H1 (cell line): Measurements from ENCODE around the gene GNAI2. TPM values are rescaled to one million over a fixed set of nuclear protein-coding genes. Genes with fewer than 3 reads are reported as not detected.

Source experiments
- CTCF ChIA-PET: fragments of 300-600 bp; sonication (Branson Sonifier 250); formaldehyde crosslinking; loops from one replicate; lab custom pipeline; 2021; ENCODE audit not compliant: partially characterized antibody; lab: Charles Lee
- POLR2A ChIA-PET: fragments of 300-600 bp; sonication (Branson Sonifier 250); formaldehyde crosslinking; loops from one replicate; lab custom pipeline; 2021; ENCODE audit warnings: inconsistent platforms; ENCODE audit not compliant: partially characterized antibody; lab: Charles Lee
- DNase-seq, 2 experiments: peaks; one replicate each; pipeline versions ENCODE4 v3.0.0 to v3.0.0-alpha.2; 2010 to 2022; ENCODE audit warnings: low spot score in 2 of 2, low read depth in 1 of 2, mixed read lengths in 1 of 2
- FAIRE-seq: peaks from 2 replicates; lab custom pipeline; 2011; peaks lifted over from hg19 to GRCh38; lab: Jason Lieb, UNC
- H2AFZ ChIP-seq: 2 replicates; pipeline ENCODE4 v1.8.1; 2012; ENCODE audit warnings: low read length, inconsistent platforms
- H2AK5ac ChIP-seq: 2 replicates; pipeline ENCODE4 v1.6.1; 2013; ENCODE audit warnings: low read depth, low read length
- H2BK120ac ChIP-seq: replicated peaks from 2 replicates; pipeline ENCODE3; 2013; ENCODE audit warnings: low read depth, low read length, inconsistent platforms
- H2BK12ac ChIP-seq: 2 replicates; pipeline ENCODE4 v1.6.1; 2013; ENCODE audit warnings: low read depth, low read length
- H2BK15ac ChIP-seq: 2 replicates; pipeline ENCODE4 v1.6.1; 2013; ENCODE audit warnings: low read length
- H2BK20ac ChIP-seq: 2 replicates; pipeline ENCODE4 v1.6.1; 2013; ENCODE audit warnings: low read length
- H2BK5ac ChIP-seq: 2 replicates; pipeline ENCODE4 v1.6.1; 2013; ENCODE audit warnings: low read depth, low read length
- H3K14ac ChIP-seq: 2 replicates; pipeline ENCODE4 v1.6.1; 2013; ENCODE audit warnings: inconsistent platforms; ENCODE audit not compliant: insufficient read length
- H3K18ac ChIP-seq: 2 replicates; pipeline ENCODE4 v1.6.1; 2013; ENCODE audit warnings: low read length; ENCODE audit errors: extremely low read depth
- H3K23ac ChIP-seq: 2 replicates; pipeline ENCODE4 v1.6.1; 2013; ENCODE audit warnings: inconsistent platforms; ENCODE audit not compliant: insufficient read length
- H3K23me2 ChIP-seq: 2 replicates; pipeline ENCODE4 v1.6.1; 2013; ENCODE audit warnings: low read depth, low read length
- H3K27ac ChIP-seq: 2 replicates; pipeline ENCODE4 v1.6.1; 2011; ENCODE audit warnings: low read depth, low read length, inconsistent platforms
- H3K27me3 ChIP-seq, 4 experiments: replicated peaks in 1 of 4; 1 replicate in 1 of 4; 2 replicates in 3 of 4; pipeline versions ENCODE4 v1.6.1 to v1.8.1; 2011 to 2013; ENCODE audit warnings: low read length in 3 of 4, mild to moderate bottlenecking in 3 of 4, inconsistent platforms in 2 of 4, mixed read lengths in 2 of 4, moderate library complexity in 1 of 4; ENCODE audit not compliant: control insufficient read depth in 3 of 4, insufficient read depth in 3 of 4; ENCODE audit errors: extremely low read depth in 1 of 4
- H3K36me3 ChIP-seq, 4 experiments: 2 replicates each; pipeline versions ENCODE4 v1.6.1 to v1.8.1; 2011 to 2013; ENCODE audit warnings: mild to moderate bottlenecking in 4 of 4, low read length in 3 of 4, moderate library complexity in 2 of 4, control low read depth in 1 of 4, inconsistent platforms in 1 of 4; ENCODE audit not compliant: insufficient read depth in 4 of 4, control insufficient read depth in 2 of 4
- H3K4ac ChIP-seq: replicated peaks from 2 replicates; pipeline ENCODE3; 2013; ENCODE audit warnings: low read length, low read depth, mixed read lengths, inconsistent platforms; ENCODE audit not compliant: insufficient read length
- H3K4me1 ChIP-seq, 4 experiments: replicated peaks in 1 of 4; 1 replicate in 1 of 4; 2 replicates in 3 of 4; pipeline versions ENCODE4 v1.6.1 to v1.8.1; 2011 to 2013; ENCODE audit warnings: low read length in 3 of 4, inconsistent platforms in 2 of 4, mixed read lengths in 1 of 4; ENCODE audit not compliant: insufficient read depth in 4 of 4, control insufficient read depth in 3 of 4
- H3K4me2 ChIP-seq, 2 experiments: 2 replicates each; pipeline versions ENCODE4 v1.6.1 to v1.8.1; 2011 to 2013; ENCODE audit warnings: low read depth in 2 of 2, low read length in 2 of 2, control low read depth in 1 of 2, inconsistent platforms in 1 of 2, mild to moderate bottlenecking in 1 of 2; ENCODE audit not compliant: insufficient read depth in 1 of 2
- H3K4me3 ChIP-seq, 4 experiments: fragments of 200-600, 300-600 bp in 1 of 4; sonication (generic), shearing (Covaris generic), sonication (Bioruptor Twin) in 1 of 4; 2 replicates each; pipeline versions ENCODE4 v1.5.1 to v1.8.1; 2011 to 2016; ENCODE audit warnings: low read length in 4 of 4, low read depth in 3 of 4, control low read depth in 2 of 4, inconsistent platforms in 2 of 4, mild to moderate bottlenecking in 2 of 4, mixed read lengths in 1 of 4, moderate library complexity in 1 of 4; ENCODE audit not compliant: insufficient read depth in 2 of 4; ENCODE audit errors: extremely low read depth in 1 of 4
- H3K56ac ChIP-seq: replicated peaks from 2 replicates; pipeline ENCODE3; 2013; ENCODE audit warnings: low read depth, mild to moderate bottlenecking, mixed read lengths, low read length, inconsistent platforms; ENCODE audit not compliant: insufficient read length
- H3K79me1 ChIP-seq: 2 replicates; pipeline ENCODE4 v1.6.1; 2013; ENCODE audit warnings: low read depth, low read length, control low read depth
- H3K79me2 ChIP-seq, 2 experiments: 2 replicates each; pipeline versions ENCODE4 v1.6.1 to v1.8.1; 2012 to 2013; ENCODE audit warnings: low read length in 2 of 2, mild to moderate bottlenecking in 2 of 2, inconsistent platforms in 1 of 2; ENCODE audit not compliant: insufficient read depth in 2 of 2, control insufficient read depth in 1 of 2
- H3K9ac ChIP-seq, 4 experiments: replicated peaks in 1 of 4; 1 replicate in 1 of 4; 2 replicates in 3 of 4; pipeline versions ENCODE4 v1.6.1 to v1.8.1; 2011 to 2013; ENCODE audit warnings: low read depth in 3 of 4, low read length in 3 of 4, control low read depth in 2 of 4, mild to moderate bottlenecking in 2 of 4, moderate library complexity in 2 of 4, inconsistent platforms in 1 of 4; ENCODE audit errors: extremely low read depth in 1 of 4
- H3K9me3 ChIP-seq, 2 experiments: 2 replicates each; pipeline versions ENCODE4 v1.6.1 to v1.8.1; 2012 to 2013; ENCODE audit warnings: mild to moderate bottlenecking in 2 of 2, moderate library complexity in 2 of 2, control low read depth in 1 of 2, inconsistent platforms in 1 of 2, low read depth in 1 of 2, low read length in 1 of 2, mixed read lengths in 1 of 2; ENCODE audit not compliant: insufficient read depth in 2 of 2
- H4K20me1 ChIP-seq, 2 experiments: replicated peaks in 1 of 2; 2 replicates each; pipeline versions ENCODE3 to v1.8.1; 2011 to 2013; ENCODE audit warnings: inconsistent platforms in 2 of 2, low read length in 2 of 2, mild to moderate bottlenecking in 1 of 2; ENCODE audit not compliant: insufficient read depth in 2 of 2, control insufficient read depth in 1 of 2
- H4K5ac ChIP-seq: 2 replicates; pipeline ENCODE4 v1.6.1; 2013; ENCODE audit warnings: low read length, low read depth, mixed read lengths, inconsistent platforms; ENCODE audit not compliant: insufficient read length
- H4K8ac ChIP-seq: 2 replicates; pipeline ENCODE4 v1.8.0; 2013; ENCODE audit warnings: mild to moderate bottlenecking, moderate library complexity, low read length, inconsistent platforms; ENCODE audit not compliant: insufficient read depth; ENCODE audit errors: extremely low read depth
- H4K91ac ChIP-seq: replicated peaks from 2 replicates; pipeline ENCODE3; 2013; ENCODE audit warnings: low read length, mixed read lengths, inconsistent platforms; ENCODE audit not compliant: insufficient read length
- CEBPB ChIP-seq: IDR thresholded peaks from 2 replicates; pipeline ENCODE4 v1.6.1; 2012; ENCODE audit warnings: low read depth, low read length
- CHD1 ChIP-seq: IDR thresholded peaks from 2 replicates; pipeline ENCODE4 v1.6.1; 2012; ENCODE audit warnings: low read depth, low read length, improper control_type of control experiment
- CREB1 ChIP-seq: IDR thresholded peaks from 2 replicates; pipeline ENCODE4 v1.6.1; 2012; ENCODE audit warnings: inconsistent platforms
- CTBP2 ChIP-seq: IDR thresholded peaks from 2 replicates; pipeline ENCODE4 v1.7.0; 2011; ENCODE audit warnings: borderline replicate concordance, mild to moderate bottlenecking, moderate library complexity, mixed read lengths, low read length; ENCODE audit not compliant: insufficient read depth, insufficient read length
- EP300 ChIP-seq, 2 experiments: IDR thresholded peaks; 1 replicate in 1 of 2; 2 replicates in 1 of 2; pipeline ENCODE4 v1.6.1; 2011 to 2012; ENCODE audit warnings: low read depth in 2 of 2, low read length in 2 of 2, mild to moderate bottlenecking in 2 of 2, borderline replicate concordance in 1 of 2, inconsistent platforms in 1 of 2, moderate library complexity in 1 of 2
- MAX ChIP-seq: IDR thresholded peaks from 2 replicates; pipeline ENCODE4 v1.6.1; 2012; ENCODE audit warnings: inconsistent platforms
- NRF1 ChIP-seq: IDR thresholded peaks from 2 replicates; pipeline ENCODE4 v1.6.1; 2011; ENCODE audit warnings: mild to moderate bottlenecking, low read depth, low read length, improper control_type of control experiment
- SP1 ChIP-seq: IDR thresholded peaks from 2 replicates; pipeline ENCODE4 v1.6.1; 2011; ENCODE audit warnings: low read depth, low read length
- ZNF274 ChIP-seq: IDR thresholded peaks from 2 replicates; pipeline ENCODE4 v1.7.0; 2012; ENCODE audit warnings: low read length, borderline replicate concordance; ENCODE audit errors: extremely low read depth
- WGBS, 2 experiments: shearing (Covaris generic) in 1 of 2; methylation state at CpG; one replicate each; pipeline versions ENCODE4 v1.1.6 to v1.1.7; 2013 to 2015; ENCODE audit warnings: low lambda C conversion rate in 2 of 2, mixed read lengths in 2 of 2, inconsistent platforms in 1 of 2, low coverage in 1 of 2, missing lambda C conversion rate in 1 of 2; ENCODE audit not compliant: insufficient replicate concordance in 2 of 2, insufficient coverage in 1 of 2, insufficient read length in 1 of 2; ENCODE audit errors: extremely low coverage in 1 of 2, missing lambda C conversion rate in 1 of 2; 5-methylcytosine and 5-hydroxymethylcytosine counted together
- polyA plus RNA-seq, 7 experiments: library from polyadenylated mRNA; depleted of rRNA in 3 of 7; stranded (reverse) in 5 of 7; unstranded in 2 of 7; fragments of >200 nt in 5 of 7; fragments of 200-250 nt in 2 of 7; gene quantifications; 1 replicate in 5 of 7; 2 replicates in 1 of 7; 4 replicates in 1 of 7; pipeline versions ENCODE4 v1.2.1 to v1.2.3, GENCODE V29; 2011 to 2013; ENCODE audit warnings: missing spikeins in 2 of 7, mixed read lengths in 2 of 7
- total RNA-seq: library from RNA; stranded (reverse); fragmentation: NEBNext Ultra II Directional; extraction: Animal tissue kit (Norgen Biotek cat#: 25700); gene quantifications from 2 replicates; pipeline ENCODE4 v1.2.1, GENCODE V29; 2021
- TF ChIP-seq, protein P1 (sequence below), 3 experiments: IDR thresholded peaks; 1 replicate in 2 of 3; 2 replicates in 1 of 3; pipeline versions ENCODE4 v1.5.1 to v1.6.1; 2011; ENCODE audit warnings: low read length in 3 of 3, mild to moderate bottlenecking in 3 of 3, inconsistent platforms in 2 of 3, low read depth in 1 of 3, moderate library complexity in 1 of 3; ENCODE audit not compliant: insufficient read depth in 1 of 3; ENCODE audit errors: control extremely low read depth in 1 of 3

Gene GNAI2
- total and polyA plus RNA-seq, 2 of the 8 experiments (the other 6 are each of a cell fraction or from before 2014, with no cell fraction given): 168 to 539 TPM

DNA sequence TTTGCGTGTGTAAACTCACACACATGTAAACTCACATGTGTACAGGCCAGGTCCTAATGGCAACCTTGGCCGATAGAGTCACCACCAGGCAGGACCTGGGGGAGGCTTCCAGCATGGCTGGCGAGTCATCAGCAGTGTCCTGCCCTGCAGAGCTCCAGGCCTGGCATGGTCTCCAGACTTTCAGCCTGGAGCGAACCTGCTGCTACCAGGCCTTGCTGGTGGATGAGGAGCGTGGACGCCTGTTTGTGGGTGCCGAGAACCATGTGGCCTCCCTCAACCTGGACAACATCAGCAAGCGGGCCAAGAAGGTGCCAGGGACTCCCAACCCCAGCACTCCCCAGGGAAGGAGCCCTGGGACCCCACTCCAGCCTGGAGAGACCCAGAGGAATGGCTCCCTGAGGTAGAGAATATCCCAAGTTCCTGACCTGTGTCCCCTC, 34.0 kb downstream of the GNAI2 start:
- FAIRE-seq: no peak
- H3K9me3 ChIP-seq: no peaks in the 10 kb centered on the region
- no peak overlapping the region for H2BK120ac ChIP-seq
- no peak for DNase-seq
- CTCF ChIA-PET: interaction anchor here (0.5 to 53.5 kb wide), 8 partner anchors 12 to 1521 kb away, joined by 3 to 2149 read pairs (median 26); partner anchors contain the start of genes GNAI2, IFRD2 and SLC38A3
- no peak overlapping the region for H3K14ac ChIP-seq
- peak overlapping the region; percentile 80; the same call in 1 of the 2 replicates for H2BK12ac ChIP-seq
- H3K79me1 ChIP-seq: no peaks in the 10 kb centered on the region
- no peak overlapping the region for H3K9ac ChIP-seq
- peaks cover 0 to 45% (median 35%) of the 10 kb centered on the region in 4 experiments; a peak in 6 of 7 replicates for H3K4me1 ChIP-seq
- no peak overlapping the region for H3K23ac ChIP-seq
- peak overlapping the region; percentile 61; the same call in 1 of the 2 replicates for H2BK20ac ChIP-seq
- peak overlapping the region; percentile 39; the same call in 1 of the 2 replicates for H2BK5ac ChIP-seq
- H3K4ac ChIP-seq: peak overlapping the region; percentile 65
- H3K4me3 ChIP-seq: no peak overlapping the region
- peaks cover 0 to 1% of the 10 kb centered on the region in 2 experiments for H4K20me1 ChIP-seq
- no peaks in the 10 kb centered on the region for H3K79me2 ChIP-seq
- peak overlapping the region; percentile 2 for H2AK5ac ChIP-seq
- no peak overlapping the region for H3K56ac ChIP-seq
- peak overlapping the region; percentile 57 for H4K8ac ChIP-seq
- no peak overlapping the region for H2AFZ ChIP-seq
- H3K27ac ChIP-seq: no peak overlapping the region
- 90% methylated on average over 8 of the region's 8 CpGs; no CpG with 5 or more reads in 1 of the 2 experiments for WGBS, 2 experiments
- peaks cover 2% of the 10 kb centered on the region; the same call in 1 of the 2 replicates for H3K23me2 ChIP-seq
- H4K5ac ChIP-seq: no peak overlapping the region
- H3K27me3 ChIP-seq: peaks cover 14 to 25% (median 20%) of the 10 kb centered on the region in 4 experiments
- H3K4me2 ChIP-seq: 0 out of 4 replicates have a peak overlapping the region, but pooled peaks of 1 of the 2 experiments have one; percentile 28
- no peaks in the 10 kb centered on the region for H3K36me3 ChIP-seq
- POLR2A ChIA-PET: interaction anchor here (4.4 kb wide), 1 partner anchor 10 kb away, joined by 35 read pairs; no protein-coding TSS in a partner anchor
- H2BK15ac ChIP-seq: peak overlapping the region; percentile 99; the same call in 1 of the 2 replicates
- peak overlapping the region; percentile 48 for H3K18ac ChIP-seq
- H4K91ac ChIP-seq: peak overlapping the region; percentile 68
- TF ChIP-seq NRF1 (no peak), MAX (no peak), SP1 (no peak), CHD1 (no peak), ZNF274 (no peak), EP300 (IDR thresholded peaks at IDR 0.05; ENCODE audit: borderline replicate concordance in 1 of 2, low read depth in 2 of 2, low read length in 2 of 2) (no peak), CREB1 (no peak), CEBPB (no peak), CTBP2 (no peak)
- TF ChIP-seq, protein P1, sequence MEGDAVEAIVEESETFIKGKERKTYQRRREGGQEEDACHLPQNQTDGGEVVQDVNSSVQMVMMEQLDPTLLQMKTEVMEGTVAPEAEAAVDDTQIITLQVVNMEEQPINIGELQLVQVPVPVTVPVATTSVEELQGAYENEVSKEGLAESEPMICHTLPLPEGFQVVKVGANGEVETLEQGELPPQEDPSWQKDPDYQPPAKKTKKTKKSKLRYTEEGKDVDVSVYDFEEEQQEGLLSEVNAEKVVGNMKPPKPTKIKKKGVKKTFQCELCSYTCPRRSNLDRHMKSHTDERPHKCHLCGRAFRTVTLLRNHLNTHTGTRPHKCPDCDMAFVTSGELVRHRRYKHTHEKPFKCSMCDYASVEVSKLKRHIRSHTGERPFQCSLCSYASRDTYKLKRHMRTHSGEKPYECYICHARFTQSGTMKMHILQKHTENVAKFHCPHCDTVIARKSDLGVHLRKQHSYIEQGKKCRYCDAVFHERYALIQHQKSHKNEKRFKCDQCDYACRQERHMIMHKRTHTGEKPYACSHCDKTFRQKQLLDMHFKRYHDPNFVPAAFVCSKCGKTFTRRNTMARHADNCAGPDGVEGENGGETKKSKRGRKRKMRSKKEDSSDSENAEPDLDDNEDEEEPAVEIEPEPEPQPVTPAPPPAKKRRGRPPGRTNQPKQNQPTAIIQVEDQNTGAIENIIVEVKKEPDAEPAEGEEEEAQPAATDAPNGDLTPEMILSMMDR (IDR thresholded peaks at IDR 0.05; ENCODE audit: control extremely low read depth in 1 of 3, insufficient read depth in 1 of 3, low read depth in 1 of 3, low read length in 3 of 3): no peak
